PC-9 (cell line): ENCODE results near the gene SPATS2L. TPM values are rescaled to one million over a fixed set of nuclear protein-coding genes. Genes with fewer than 3 reads are reported as not detected.
A peak's percentile ranks its signal among the peaks of the same experiment; 100 is the strongest.

Source experiments
- BruUV-seq: library from RNA; stranded (reverse); fragments of 400-500 nt; replicated peaks from 2 replicates; lab custom pipeline; 2021; lab: Mats Ljungman, UMichigan
- CTCF ChIA-PET: fragments of 300-600 bp; sonication (Branson Sonifier 250); formaldehyde crosslinking; loops from one replicate; lab custom pipeline; 2022; ENCODE audit warnings: antibody characterized with exemption; lab: Charles Lee
- POLR2A ChIA-PET: fragments of 300-600 bp; sonication (Branson Sonifier 250); formaldehyde crosslinking; loops from one replicate; lab custom pipeline; 2022; ENCODE audit warnings: antibody characterized with exemption; ENCODE audit not compliant: unreplicated experiment; lab: Charles Lee
- DNase-seq, 2 experiments: peaks; one replicate each; pipeline versions ENCODE4 v3.0.0 to v3.0.0-alpha.2; 2015 to 2022; ENCODE audit warnings: mixed read lengths in 1 of 2
- H2AFZ ChIP-seq: fragments of 200-600 bp; sonication (generic); 2 replicates; pipeline ENCODE4 v1.8.1; 2017; ENCODE audit warnings: antibody characterized with exemption
- H3F3A ChIP-seq: fragments of 200-600 bp; sonication (generic); 2 replicates; pipeline ENCODE4 v1.8.1; 2017; ENCODE audit warnings: antibody characterized with exemption, mild to moderate bottlenecking, low read depth; ENCODE audit not compliant: insufficient read depth
- H3K27ac ChIP-seq: fragments of 200-600 bp; sonication (generic); 2 replicates; pipeline ENCODE4 v1.6.1; 2016; ENCODE audit warnings: mixed run types
- H3K27me3 ChIP-seq: fragments of 200-600 bp; sonication (generic); 2 replicates; pipeline ENCODE4 v1.6.1; 2016; ENCODE audit warnings: low read depth, mixed run types; ENCODE audit not compliant: insufficient read depth
- H3K36me3 ChIP-seq: fragments of 200-600 bp; sonication (generic); 2 replicates; pipeline ENCODE4 v1.6.1; 2016; ENCODE audit warnings: low read depth, mixed run types
- H3K4me1 ChIP-seq: fragments of 200-600 bp; sonication (generic); replicated peaks from 2 replicates; pipeline ENCODE4 v1.6.1; 2016; ENCODE audit warnings: mixed run types; ENCODE audit not compliant: insufficient read depth
- H3K4me2 ChIP-seq: fragments of 200-600 bp; sonication (generic); 2 replicates; pipeline ENCODE4 v1.6.1; 2017; ENCODE audit warnings: mixed run types
- H3K4me3 ChIP-seq: fragments of 200-600 bp; sonication (generic); 2 replicates; pipeline ENCODE4 v1.6.1; 2016; ENCODE audit warnings: mixed run types
- H3K79me2 ChIP-seq: fragments of 200-600 bp; sonication (generic); 2 replicates; pipeline ENCODE4 v1.6.1; 2017; ENCODE audit warnings: low read depth, mixed run types
- H3K9me2 ChIP-seq: fragments of 200-600 bp; sonication (generic); 2 replicates; pipeline ENCODE4 v1.8.1; 2017; ENCODE audit warnings: mild to moderate bottlenecking; ENCODE audit not compliant: insufficient read depth
- H3K9me3 ChIP-seq: fragments of 200-600 bp; sonication (generic); 2 replicates; pipeline ENCODE4 v1.8.1; 2016; ENCODE audit warnings: low read depth; ENCODE audit not compliant: insufficient read depth
- H4K20me1 ChIP-seq: fragments of 200-600 bp; sonication (generic); 2 replicates; pipeline ENCODE4 v1.8.1; 2017; ENCODE audit not compliant: insufficient read depth
- CTCF ChIP-seq: fragments of 200-600 bp; sonication (generic); conservative IDR thresholded peaks from 2 replicates; pipeline ENCODE4 v1.6.1; 2017; ENCODE audit warnings: mixed run types, antibody characterized with exemption, mild to moderate bottlenecking, moderate library complexity
- EZH2 ChIP-seq: fragments of 200-600 bp; sonication (generic); IDR thresholded peaks from 2 replicates; pipeline ENCODE4 v1.8.0; 2017; ENCODE audit warnings: antibody characterized with exemption, low read depth
- intact Hi-C: fragments of 100-400 bp; cut with micrococcal nuclease; formaldehyde crosslinking; loops from one replicate; pipeline ENCODE4 v1.10.0; 2022; ENCODE audit not compliant: unreplicated experiment
- total RNA-seq: library from RNA; stranded (reverse); gene quantifications from 2 replicates; pipeline ENCODE4 v1.2.3, GENCODE V29; 2021

The SPATS2L gene
- total RNA-seq, 1 experiment from 2014 or later, result 199 TPM

- Histone ChIP-seq H3K4me3 (peak overlapping the region; percentile 59; the same call in 1 of the 2 replicates), H3K79me2 (peaks cover 75% of the 10 kb centered on the region), H3K27ac (peak overlapping the region; percentile 96), H3K9me3 (no peaks in the 10 kb centered on the region), H3K4me2 (peak overlapping the region; percentile 87), H3K36me3 (peaks cover 5% of the 10 kb centered on the region; the same call in 1 of the 2 replicates), H3K27me3 (no peaks in the 10 kb centered on the region), H3K9me2 (no peaks in the 10 kb centered on the region; the same call in 1 of the 2 replicates), H2AFZ (no peak overlapping the region), H3F3A (peaks cover 57% of the 10 kb centered on the region), H4K20me1 (no peaks in the 10 kb centered on the region), H3K4me1 (peaks cover 100% of the 10 kb centered on the region)
- CTCF ChIA-PET, result no interaction called here
- BruUV-seq, result no TSS peak
- POLR2A ChIA-PET, result interaction anchor here (0.5 to 0.7 kb wide), 4 partner anchors 19 to 318 kb away, joined by 3 to 8 read pairs (median 5); no protein-coding TSS in a partner anchor
- TF ChIP-seq EZH2 (no peak), CTCF (no peak)
- DNase-seq, result peak; percentile 70 to 88
- intact Hi-C loops, result loop anchor here (2.0 kb wide), 3 partner anchors 24 to 68 kb away; no protein-coding TSS in a partner anchor
Observed at GRCh38 chr2:200376513-200377354, 70.2 kb downstream of the SPATS2L start.

- intact Hi-C loops, result loop anchor here (1.0 to 2.0 kb wide), 7 partner anchors 25 to 118 kb away; no protein-coding TSS in a partner anchor
- Histone ChIP-seq H3K4me2 (peak overlapping the region; percentile 87), H3K27ac (peak overlapping the region; percentile 96), H3K27me3 (no peaks in the 10 kb centered on the region), H3K9me2 (no peaks in the 10 kb centered on the region; the same call in 1 of the 2 replicates), H3K79me2 (peaks cover 75% of the 10 kb centered on the region), H2AFZ (no peak overlapping the region), H3K36me3 (peaks cover 5% of the 10 kb centered on the region; the same call in 1 of the 2 replicates), H4K20me1 (no peaks in the 10 kb centered on the region), H3F3A (peaks cover 57% of the 10 kb centered on the region), H3K4me3 (peak overlapping the region; percentile 59), H3K9me3 (no peaks in the 10 kb centered on the region), H3K4me1 (peaks cover 94% of the 10 kb centered on the region)
- BruUV-seq, result TSS peak; percentile 28
- TF ChIP-seq CTCF (no peak), EZH2 (no peak)
- peak; percentile 77 to 96 for DNase-seq
- ChIA-PET POLR2A (interaction anchor here (0.7 to 0.9 kb wide), 3 partner anchors 18 to 77 kb away, joined by 3 to 7 read pairs (median 4); no protein-coding TSS in a partner anchor), CTCF (no interaction called here)
Observed at GRCh38 chr2:200377355-200378336, 71.2 kb downstream of the SPATS2L start.
